ENCODE measurements around the gene DISC1. TPM values are rescaled to one million over a fixed set of nuclear protein-coding genes. Genes with fewer than 3 reads are reported as not detected.

The DISC1 gene
- total RNA-seq, 4 donors from 2014 or later, result 7.1 to 33.4 (median 14.9) TPM

DNA sequence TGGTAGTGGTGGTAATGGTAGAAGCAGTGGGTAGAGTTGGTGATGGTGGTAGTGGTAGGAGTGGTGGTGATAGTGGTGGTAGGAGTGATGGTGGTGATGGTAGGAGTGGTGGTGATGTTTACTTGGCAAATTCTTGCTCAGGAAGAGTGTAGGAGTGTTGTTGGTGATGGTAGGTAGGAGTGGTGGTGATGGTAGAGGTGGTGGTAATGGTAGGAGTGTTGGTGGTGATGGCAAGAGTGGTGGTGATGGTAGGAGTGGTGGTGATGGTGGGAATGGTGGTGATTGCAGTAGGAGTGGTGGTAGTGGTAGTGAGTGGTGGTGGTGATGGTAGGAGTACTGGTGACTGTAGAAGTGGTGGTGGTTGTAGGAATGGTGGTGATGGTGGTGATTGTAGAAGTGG is 106.5 kb downstream of the DISC1 start:
- H3K4me1 ChIP-seq, result no peaks in the 10 kb centered on the region
- H3K36me3 ChIP-seq, result no peaks in the 10 kb centered on the region
- no peak overlapping the region for H3K4me3 ChIP-seq
- no peaks in the 10 kb centered on the region for H3K27me3 ChIP-seq
- H3K27ac ChIP-seq, result no peak overlapping the region
- TF ChIP-seq, protein P1, sequence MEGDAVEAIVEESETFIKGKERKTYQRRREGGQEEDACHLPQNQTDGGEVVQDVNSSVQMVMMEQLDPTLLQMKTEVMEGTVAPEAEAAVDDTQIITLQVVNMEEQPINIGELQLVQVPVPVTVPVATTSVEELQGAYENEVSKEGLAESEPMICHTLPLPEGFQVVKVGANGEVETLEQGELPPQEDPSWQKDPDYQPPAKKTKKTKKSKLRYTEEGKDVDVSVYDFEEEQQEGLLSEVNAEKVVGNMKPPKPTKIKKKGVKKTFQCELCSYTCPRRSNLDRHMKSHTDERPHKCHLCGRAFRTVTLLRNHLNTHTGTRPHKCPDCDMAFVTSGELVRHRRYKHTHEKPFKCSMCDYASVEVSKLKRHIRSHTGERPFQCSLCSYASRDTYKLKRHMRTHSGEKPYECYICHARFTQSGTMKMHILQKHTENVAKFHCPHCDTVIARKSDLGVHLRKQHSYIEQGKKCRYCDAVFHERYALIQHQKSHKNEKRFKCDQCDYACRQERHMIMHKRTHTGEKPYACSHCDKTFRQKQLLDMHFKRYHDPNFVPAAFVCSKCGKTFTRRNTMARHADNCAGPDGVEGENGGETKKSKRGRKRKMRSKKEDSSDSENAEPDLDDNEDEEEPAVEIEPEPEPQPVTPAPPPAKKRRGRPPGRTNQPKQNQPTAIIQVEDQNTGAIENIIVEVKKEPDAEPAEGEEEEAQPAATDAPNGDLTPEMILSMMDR (IDR thresholded peaks at IDR 0.05), result no peak
- TF ChIP-seq POLR2A (IDR thresholded peaks at IDR 0.05), result no peak
- no peaks in the 10 kb centered on the region for H3K9me3 ChIP-seq
- DNase-seq, result no peak
- intact Hi-C loops (cut with DNase I; ENCODE audit: low total_unique reads), result no loop called here

DNA sequence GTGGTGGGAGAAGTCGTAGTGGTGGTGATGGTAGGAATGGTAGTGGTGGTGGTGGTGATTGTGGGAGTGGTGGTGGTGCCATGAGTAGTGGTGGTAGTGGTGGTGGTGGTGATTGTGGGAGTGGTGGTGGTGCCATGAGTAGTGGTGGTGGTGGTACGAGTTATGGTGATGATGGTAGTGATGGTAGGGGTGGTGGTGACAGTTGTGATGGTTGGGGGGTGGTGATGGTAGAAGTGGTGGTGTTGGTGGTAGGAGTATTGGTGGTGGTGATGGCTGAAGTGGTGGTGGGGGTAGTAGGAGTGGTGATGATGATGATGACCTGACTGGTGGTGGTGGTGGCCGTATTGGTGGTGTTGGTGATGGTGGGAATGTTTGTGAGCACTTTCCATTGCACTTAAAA is 107.1 kb downstream of the DISC1 start:
- Histone ChIP-seq H3K27me3 (no peaks in the 10 kb centered on the region), H3K9me3 (no peaks in the 10 kb centered on the region), H3K4me3 (no peak overlapping the region), H3K4me1 (no peaks in the 10 kb centered on the region), H3K36me3 (no peaks in the 10 kb centered on the region), H3K27ac (no peak overlapping the region)
- intact Hi-C loops (cut with DNase I; ENCODE audit: low total_unique reads), result no loop called here
- DNase-seq, result no peak
- TF ChIP-seq POLR2A (IDR thresholded peaks at IDR 0.05), result no peak

DNA sequence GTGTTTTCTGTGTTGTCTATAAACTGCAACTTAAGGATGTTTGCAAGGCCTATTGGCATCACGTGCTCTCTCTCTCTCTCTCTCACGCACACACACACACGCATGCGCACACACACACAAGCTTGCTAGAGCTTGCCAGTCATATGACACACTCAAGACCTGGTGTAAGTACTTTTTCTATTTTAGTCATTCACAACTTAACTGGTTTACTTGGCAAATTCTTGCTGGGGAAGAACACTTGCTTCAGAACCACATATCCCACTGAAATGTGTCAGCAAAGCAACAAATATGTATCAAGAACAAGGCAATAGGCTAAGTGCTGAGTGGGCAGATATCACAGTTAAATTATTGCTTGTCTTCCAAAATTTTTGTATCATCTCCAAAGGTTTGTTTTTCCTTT is 107.8 kb downstream of the DISC1 start:
- Histone ChIP-seq H3K4me1 (no peaks in the 10 kb centered on the region), H3K36me3 (no peaks in the 10 kb centered on the region), H3K27ac (no peak overlapping the region), H3K9me3 (no peaks in the 10 kb centered on the region), H3K27me3 (no peaks in the 10 kb centered on the region), H3K4me3 (no peak overlapping the region)
- TF ChIP-seq, protein P1 (IDR thresholded peaks at IDR 0.05), result no peak
- no peak for TF ChIP-seq POLR2A (IDR thresholded peaks at IDR 0.05)
- intact Hi-C loops (cut with DNase I; ENCODE audit: low total_unique reads), result no loop called here
- DNase-seq, result no peak

DNA sequence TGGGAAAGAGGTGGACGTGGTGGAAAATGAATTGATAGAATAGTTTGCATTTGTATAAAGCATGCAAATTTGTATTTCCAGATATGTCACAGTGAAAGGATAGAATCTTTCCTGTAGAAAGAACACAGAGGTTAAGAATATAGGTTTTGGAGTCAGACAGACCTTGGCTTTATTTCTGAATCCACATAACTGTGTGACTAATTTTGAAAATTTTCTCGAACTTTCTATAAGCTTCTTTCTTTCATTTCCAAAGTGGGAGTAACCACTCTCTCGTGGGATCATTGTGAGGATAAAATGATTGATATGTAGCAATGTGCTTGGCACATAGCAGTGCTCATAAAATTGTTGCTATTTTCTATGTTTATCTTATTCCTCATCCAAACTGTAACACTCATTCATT is 108.8 kb downstream of the DISC1 start:
- Histone ChIP-seq H3K27me3 (no peaks in the 10 kb centered on the region), H3K27ac (no peak overlapping the region), H3K9me3 (no peaks in the 10 kb centered on the region), H3K36me3 (no peaks in the 10 kb centered on the region), H3K4me1 (no peaks in the 10 kb centered on the region), H3K4me3 (no peak overlapping the region)
- intact Hi-C loops (cut with DNase I; ENCODE audit: low total_unique reads), result no loop called here
- DNase-seq, result no peak
- no peak for TF ChIP-seq POLR2A (IDR thresholded peaks at IDR 0.05)
- TF ChIP-seq, protein P1 (IDR thresholded peaks at IDR 0.05), result no peak

DNA sequence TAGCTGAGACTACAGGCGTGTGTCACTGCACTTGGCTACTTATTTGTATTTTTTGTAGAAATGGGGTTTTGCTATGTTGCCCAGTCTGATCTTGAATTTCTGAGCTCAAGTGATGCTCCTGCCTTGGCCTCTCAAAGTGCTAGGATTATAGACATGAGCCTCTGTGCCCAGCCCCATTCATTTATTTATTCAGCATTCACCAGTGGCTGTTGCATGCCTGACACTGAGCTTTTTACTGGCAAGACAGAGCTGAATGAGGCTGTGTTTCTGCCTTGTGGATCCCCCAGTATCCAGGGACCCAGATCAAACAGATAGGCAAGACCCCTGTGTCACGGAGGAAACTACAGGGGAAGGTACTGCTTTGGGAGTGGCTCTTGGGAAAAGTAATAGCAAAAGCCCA is 109.4 kb downstream of the DISC1 start:
- Histone ChIP-seq H3K4me1 (no peaks in the 10 kb centered on the region), H3K27ac (no peak overlapping the region), H3K36me3 (no peaks in the 10 kb centered on the region), H3K27me3 (no peaks in the 10 kb centered on the region), H3K9me3 (no peaks in the 10 kb centered on the region), H3K4me3 (no peak overlapping the region)
- intact Hi-C loops (cut with DNase I; ENCODE audit: low total_unique reads), result no loop called here
- TF ChIP-seq POLR2A (IDR thresholded peaks at IDR 0.05), result no peak
- TF ChIP-seq, protein P1 (IDR thresholded peaks at IDR 0.05), result no peak
- DNase-seq, result no peak

DNA sequence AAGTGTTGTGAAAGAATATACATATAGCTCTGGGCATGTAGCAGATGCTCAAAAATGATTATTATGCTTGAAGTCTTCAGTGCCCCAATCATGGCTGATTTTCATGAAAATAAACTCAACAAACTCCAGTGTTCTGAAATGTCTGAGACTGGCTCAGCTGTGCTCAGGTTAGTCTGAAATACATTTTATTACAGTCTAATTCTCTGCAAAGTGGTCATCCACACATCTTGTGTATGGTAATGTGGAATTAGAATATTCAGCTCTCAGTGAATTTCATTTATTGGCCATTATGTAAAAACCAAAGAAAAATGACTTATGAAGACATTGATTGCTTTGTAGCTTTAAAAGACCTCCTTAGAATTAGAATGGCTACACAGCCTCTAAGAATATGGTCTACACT is 109.9 kb downstream of the DISC1 start:
- intact Hi-C loops (cut with DNase I; ENCODE audit: low total_unique reads), result no loop called here
- H3K4me1 ChIP-seq, result no peaks in the 10 kb centered on the region
- no peak overlapping the region for H3K27ac ChIP-seq
- TF ChIP-seq, protein P1 (IDR thresholded peaks at IDR 0.05), result no peak
- no peak for TF ChIP-seq POLR2A (IDR thresholded peaks at IDR 0.05)
- H3K9me3 ChIP-seq, result no peaks in the 10 kb centered on the region
- no peaks in the 10 kb centered on the region for H3K27me3 ChIP-seq
- no peak for DNase-seq
- no peak overlapping the region for H3K4me3 ChIP-seq
- no peaks in the 10 kb centered on the region for H3K36me3 ChIP-seq

All from uterus (tissue), 4 donors.